ENCODE data around the gene TUBA4A. TPM values are rescaled to one million over a fixed set of nuclear protein-coding genes. Genes with fewer than 3 reads are reported as not detected.
A peak's percentile ranks its signal among the peaks of the same experiment; 100 is the strongest.

The TUBA4A gene
- polyA plus RNA-seq, 1 donor = 139 TPM

GRCh38 chr2:219286436-219287115, 32.9 kb upstream of the TUBA4A start:
- DNase-seq (ENCODE audit: low read depth) = no peak

GRCh38 chr2:219285894-219286425, 32.2 kb upstream of the TUBA4A start:
- DNase-seq (ENCODE audit: low read depth) = no peak

- DNase-seq (ENCODE audit: low read depth) = no peak
These were observed 31.6 kb upstream of the TUBA4A start for GRCh38 chr2:219285373-219285735.

GRCh38 chr2:219284501-219285372, 31.0 kb upstream of the TUBA4A start:
- no peak for DNase-seq (ENCODE audit: low read depth)

GRCh38 chr2:219282943-219283581, 29.3 kb upstream of the TUBA4A start:
- DNase-seq (ENCODE audit: low read depth) = no peak

GRCh38 chr2:219282375-219282774, 28.7 kb upstream of the TUBA4A start:
- no peak for DNase-seq (ENCODE audit: low read depth)

GRCh38 chr2:219281588-219281987, 27.9 kb upstream of the TUBA4A start:
- no peak for DNase-seq (ENCODE audit: low read depth)

GRCh38 chr2:219280651-219281050, 26.9 kb upstream of the TUBA4A start:
- no peak for DNase-seq (ENCODE audit: low read depth)

GRCh38 chr2:219279916-219280516, 26.3 kb upstream of the TUBA4A start:
- DNase-seq (ENCODE audit: low read depth) = no peak

GRCh38 chr2:219279151-219279915, 25.6 kb upstream of the TUBA4A start, which contains the start of gene DNAJB2:
TSS of gene DNAJB2 (plus strand) at chr2:219279366. CDS start at chr2:219279834, 468 bp downstream.
- DNase-seq (ENCODE audit: low read depth) = peak; percentile 94

- DNase-seq (ENCODE audit: low read depth) = no peak
These were observed 25.0 kb upstream of the TUBA4A start for GRCh38 chr2:219278655-219279150.

- DNase-seq (ENCODE audit: low read depth) = no peak
These were observed 24.3 kb upstream of the TUBA4A start for GRCh38 chr2:219277703-219278654.

GRCh38 chr2:219274361-219274921, 20.7 kb upstream of the TUBA4A start:
- DNase-seq (ENCODE audit: low read depth) = no peak

GRCh38 chr2:219273937-219274336, 20.2 kb upstream of the TUBA4A start:
- no peak for DNase-seq (ENCODE audit: low read depth)

- no peak for DNase-seq (ENCODE audit: low read depth)
These were observed 19.3 kb upstream of the TUBA4A start for GRCh38 chr2:219272995-219273394.

GRCh38 chr2:219272356-219272755, 18.6 kb upstream of the TUBA4A start:
- no peak for DNase-seq (ENCODE audit: low read depth)

GRCh38 chr2:219271021-219271420, 17.3 kb upstream of the TUBA4A start:
- no peak for DNase-seq (ENCODE audit: low read depth)

- DNase-seq (ENCODE audit: low read depth) = no peak
These were observed 16.3 kb upstream of the TUBA4A start for GRCh38 chr2:219270055-219270372.

- no peak for DNase-seq (ENCODE audit: low read depth)
These were observed 15.8 kb upstream of the TUBA4A start for GRCh38 chr2:219269362-219270054.
